Cerebellar cortex (tissue), 1 donor: ENCODE measurements around the gene ERC1.

Experiments used
- DNase-seq: peaks from one replicate; pipeline ENCODE4 v3.0.0-alpha.2; 2015; ENCODE audit warnings: low spot score

ERC1 gene

GRCh38 chr12:1518591-1519516 is 527.8 kb downstream of the ERC1 start:
- no peak for DNase-seq

GRCh38 chr12:1519642-1520041 is 528.6 kb downstream of the ERC1 start:
- DNase-seq = no peak

DNA sequence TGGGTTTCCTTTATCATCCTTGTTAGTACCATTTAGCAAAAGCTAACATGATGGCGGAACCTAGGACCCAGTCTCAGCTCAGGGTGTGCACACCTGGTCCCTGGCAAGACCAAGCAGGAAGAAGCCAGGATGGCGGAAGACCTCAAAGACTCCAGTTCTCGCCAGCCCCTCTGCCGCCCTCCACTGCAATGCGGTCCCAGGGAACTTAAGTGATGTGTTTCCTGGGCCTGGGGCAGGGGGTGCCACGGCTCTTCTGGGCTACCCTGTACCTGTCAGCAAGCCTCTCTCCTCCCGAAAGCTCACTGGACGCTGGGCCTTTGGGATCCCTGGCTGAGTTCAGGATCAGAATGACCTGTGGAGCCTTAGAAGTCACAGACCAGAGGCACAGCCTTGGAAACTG is 532.0 kb downstream of the ERC1 start:
- DNase-seq = no peak

DNA sequence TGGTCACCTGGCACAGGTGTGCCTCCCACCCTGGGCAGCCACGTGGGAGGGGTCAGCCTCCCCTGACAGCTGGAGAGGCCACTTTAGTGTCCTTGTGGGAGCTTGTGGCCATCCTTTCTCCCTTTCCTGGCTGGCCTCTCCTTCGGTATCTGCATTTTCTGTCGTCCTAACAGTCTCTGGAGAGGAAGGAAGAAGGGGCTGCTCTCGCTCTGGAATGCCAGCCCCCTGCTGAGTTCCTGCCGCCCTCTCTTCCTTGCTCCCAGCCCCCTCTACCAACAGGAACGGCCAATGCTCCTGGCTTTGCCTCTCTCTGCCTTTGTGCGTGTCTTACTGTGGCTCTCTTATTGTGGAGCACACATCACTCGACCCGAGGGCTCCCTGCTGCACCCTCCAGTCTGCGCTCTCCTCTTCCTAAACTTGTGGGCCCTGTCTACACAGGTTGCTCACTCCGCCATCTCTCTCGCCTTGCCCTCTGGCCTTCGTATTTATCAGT is 532.6 kb downstream of the ERC1 start:
- DNase-seq = no peak

DNA sequence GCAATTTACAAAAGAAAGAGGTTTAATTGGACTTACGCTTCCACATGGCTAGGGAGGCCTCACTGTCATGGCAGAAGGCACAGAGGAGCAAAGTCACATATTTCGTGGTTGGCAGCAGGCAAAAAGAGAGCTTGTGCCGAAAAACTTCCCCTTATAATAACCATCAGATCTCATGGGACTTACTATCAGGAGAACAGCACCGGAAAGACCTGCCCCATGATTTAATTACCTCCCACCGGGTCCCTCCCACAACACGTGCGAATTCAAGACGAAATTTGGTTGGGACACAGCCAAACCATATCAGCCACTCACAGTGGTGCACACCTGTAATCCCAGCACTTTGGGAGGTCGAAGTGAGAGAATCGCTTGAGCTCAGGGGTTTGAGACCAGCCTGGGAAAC is 534.8 kb downstream of the ERC1 start:
- no peak for DNase-seq

GRCh38 chr12:1527789-1528188 is 536.8 kb downstream of the ERC1 start:
- no peak for DNase-seq

DNA sequence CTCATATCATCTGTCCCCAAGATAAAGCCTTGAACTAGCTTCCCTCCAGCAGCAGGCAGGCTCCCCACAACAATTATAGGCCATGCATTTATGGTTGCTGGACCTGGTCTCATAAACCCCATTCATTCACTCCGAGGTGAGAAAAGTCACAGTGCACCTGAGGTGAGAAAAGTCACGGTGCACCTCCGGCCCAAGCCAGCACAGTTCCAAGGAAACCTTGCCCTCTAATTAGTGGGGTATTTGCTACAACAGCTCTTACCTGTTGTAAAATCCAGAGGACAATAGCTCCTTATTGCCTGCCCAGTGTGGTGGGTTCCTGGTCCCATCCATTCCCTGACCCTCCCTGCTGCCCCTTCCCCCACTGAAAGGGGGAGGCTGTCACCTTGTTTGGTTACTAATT is 537.8 kb downstream of the ERC1 start:
- DNase-seq = no peak

DNA sequence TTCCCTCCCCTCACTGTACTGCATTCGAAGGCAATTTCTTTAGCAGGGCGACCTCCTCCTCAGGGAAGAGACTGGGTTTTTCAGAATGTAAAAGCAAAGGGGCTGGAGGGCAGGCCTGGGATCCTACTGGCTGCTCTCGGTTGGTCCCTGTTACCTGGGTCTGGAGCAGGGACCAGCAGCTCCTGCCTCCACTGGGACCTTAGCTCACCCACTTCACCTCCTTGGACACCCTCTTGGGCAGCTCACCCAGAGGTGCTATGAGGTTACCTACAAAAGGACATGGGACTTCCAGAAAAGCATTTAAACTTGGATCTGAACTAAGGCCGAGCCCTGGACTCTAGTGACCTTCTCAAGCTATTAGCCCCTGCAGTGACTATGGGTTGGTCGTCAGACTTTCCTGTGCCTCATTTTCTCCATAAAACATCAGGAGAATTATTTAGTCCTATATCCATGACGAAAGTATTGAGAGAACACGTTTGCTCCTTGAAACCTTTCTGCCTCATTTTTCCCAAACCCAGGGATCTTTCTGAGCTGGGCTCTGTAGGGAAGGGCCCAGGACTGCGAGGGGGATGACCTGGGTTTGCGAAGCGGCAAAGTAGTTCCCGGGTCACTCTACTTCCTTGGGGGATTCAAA is 538.3 kb downstream of the ERC1 start:
- DNase-seq = no peak

DNA sequence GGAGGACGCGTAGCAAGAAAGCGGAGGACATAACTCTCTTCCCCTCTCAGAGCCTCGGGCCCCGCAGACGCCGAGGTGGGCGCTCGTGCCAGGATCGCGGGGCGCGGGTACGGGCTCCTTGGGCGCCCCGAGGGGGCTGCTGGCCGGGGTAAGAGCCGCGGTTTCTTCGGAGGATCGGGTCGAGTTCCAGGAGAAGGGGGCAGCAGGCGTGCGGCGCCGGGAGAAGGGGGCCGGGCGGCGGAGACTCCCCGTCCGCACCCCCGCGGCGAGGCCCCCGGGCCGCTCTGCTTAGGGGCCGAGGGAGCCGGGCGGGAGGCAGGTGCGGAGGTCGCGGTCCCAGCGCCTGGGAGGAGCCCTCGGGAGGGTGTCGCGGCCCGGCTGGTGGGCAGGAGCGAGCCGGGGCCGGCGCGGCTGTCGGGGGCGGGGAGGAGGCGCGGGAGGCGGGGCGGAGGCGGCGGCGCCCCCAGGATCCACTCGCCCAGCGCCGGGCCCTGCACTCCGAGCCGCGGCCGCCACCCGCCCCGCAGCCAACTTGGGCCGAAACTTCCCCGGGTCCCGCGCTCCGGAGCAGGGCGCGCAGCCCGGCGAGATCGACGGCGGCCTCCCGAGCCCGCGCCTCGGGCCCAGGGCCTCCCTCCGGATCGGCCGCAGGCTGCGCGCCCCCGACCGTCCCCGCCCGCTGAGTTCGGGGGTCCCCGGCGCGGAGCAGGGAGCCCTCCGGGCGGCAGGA is 539.0 kb downstream of the ERC1 start:
- DNase-seq = no peak

- no peak for DNase-seq
Measured at GRCh38 chr12:1530592-1531152, 539.6 kb downstream of the ERC1 start.

GRCh38 chr12:1531153-1531653 is 540.2 kb downstream of the ERC1 start:
- DNase-seq = no peak

GRCh38 chr12:1531654-1532374 is 540.8 kb downstream of the ERC1 start:
- no peak for DNase-seq

GRCh38 chr12:1532375-1533165 is 541.5 kb downstream of the ERC1 start:
- DNase-seq = peak; percentile 17

- peak; percentile 35 for DNase-seq
Measured at GRCh38 chr12:1533205-1533601, 542.2 kb downstream of the ERC1 start.

GRCh38 chr12:1533602-1534304 is 542.7 kb downstream of the ERC1 start:
- no peak for DNase-seq

DNA sequence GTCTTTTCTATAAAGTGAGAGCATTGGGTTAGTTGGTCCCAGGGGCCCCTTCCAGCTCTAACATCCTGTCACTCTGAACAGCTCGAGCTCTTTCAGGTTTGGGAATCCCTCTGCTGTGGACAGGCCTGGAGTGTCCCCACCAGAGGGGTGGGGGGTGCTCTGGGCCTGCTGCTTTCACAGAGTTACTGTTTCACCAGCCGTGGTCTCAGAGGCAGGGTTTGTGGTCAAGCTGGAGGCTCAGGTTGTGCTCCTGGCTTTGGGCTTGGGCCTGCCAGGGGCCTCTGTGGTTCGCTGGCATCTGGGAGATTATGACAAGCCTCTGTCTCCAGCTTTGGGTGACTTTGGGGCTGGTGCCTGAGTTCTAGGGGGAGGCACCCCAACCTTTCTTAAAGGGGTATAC is 543.7 kb downstream of the ERC1 start:
- DNase-seq = no peak

DNA sequence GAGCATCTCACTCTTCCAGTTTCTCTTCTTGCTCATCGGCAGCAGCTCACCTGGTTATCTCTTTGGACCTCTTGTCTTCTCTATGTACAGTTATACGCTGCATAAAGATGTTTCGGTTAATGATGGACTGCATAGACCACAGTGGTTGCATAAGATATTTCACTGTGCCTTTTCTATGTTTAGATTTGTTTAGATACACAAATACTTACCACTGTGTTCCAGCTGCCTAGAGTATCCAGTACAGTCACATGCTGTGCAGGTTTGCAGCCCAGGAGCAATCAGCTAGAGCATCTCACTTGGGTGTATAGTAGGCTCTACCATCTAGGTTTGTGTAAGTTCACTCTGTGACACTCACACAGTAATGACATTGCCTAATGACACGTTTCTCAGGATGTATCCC is 545.8 kb downstream of the ERC1 start:
- DNase-seq = no peak

DNA sequence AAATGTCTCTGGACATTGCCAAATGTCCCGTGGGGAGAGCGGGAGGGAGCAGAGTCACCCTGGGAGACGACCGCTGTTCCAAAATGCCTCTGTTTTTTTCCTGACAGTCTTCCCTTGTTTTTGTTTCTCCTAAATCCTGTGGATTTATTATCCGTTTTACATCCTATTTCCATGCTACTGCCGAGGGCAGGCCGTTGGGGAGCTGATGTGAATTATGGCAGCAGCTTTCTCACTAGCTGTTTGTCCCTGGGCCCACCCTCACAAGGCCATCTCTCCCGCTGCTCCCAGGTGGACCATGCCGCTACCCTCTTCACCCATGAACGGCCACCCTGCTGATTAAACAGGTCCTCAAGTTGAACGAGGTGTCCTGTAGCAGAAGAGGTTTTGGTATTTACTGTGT is 548.1 kb downstream of the ERC1 start:
- DNase-seq = no peak

DNA sequence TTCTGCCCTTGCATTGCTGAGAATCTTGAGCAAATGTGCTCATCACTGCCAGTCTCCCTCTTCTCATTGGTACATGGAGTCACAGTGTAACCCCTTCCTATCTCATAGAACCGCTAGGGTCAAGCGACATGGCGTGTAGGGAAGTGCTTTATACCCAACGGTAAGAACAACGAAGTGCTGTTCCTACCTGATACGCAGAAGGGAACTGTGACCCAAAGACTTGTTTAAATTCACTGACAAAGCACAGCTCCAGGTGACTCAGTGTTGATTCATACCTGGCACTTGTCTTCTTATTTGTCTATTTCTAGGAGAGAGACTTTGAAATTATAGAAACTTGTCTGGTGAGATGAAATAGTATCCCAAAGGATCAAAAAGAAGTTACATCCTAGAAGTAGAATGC is 549.7 kb downstream of the ERC1 start:
- no peak for DNase-seq

DNA sequence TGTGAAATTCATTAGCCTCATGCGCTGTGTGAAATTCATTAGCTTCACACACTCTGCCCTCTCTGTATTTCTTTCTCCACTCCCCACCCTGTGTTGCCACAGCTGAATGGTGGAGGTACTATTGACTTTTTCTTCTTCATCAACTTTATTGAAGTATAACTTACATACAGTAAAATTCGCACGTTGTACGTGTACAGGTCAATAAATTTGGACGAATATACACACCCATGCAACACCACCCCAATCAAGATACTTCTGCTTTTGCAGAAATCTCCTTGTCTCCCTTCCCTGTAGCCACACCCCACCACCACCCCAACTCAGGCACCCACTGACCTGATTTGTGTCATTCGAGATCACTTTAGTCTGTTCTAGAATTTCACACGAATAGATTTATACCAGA is 551.6 kb downstream of the ERC1 start:
- DNase-seq = no peak
